Activated T-cell treated with anti-CD3 and anti-CD28 coated beads, Interleukin-2, amount 50 U/mL, for 72 hours (primary cell): Measurements from ENCODE around the gene AGAP1. TPM values are rescaled to one million over a fixed set of nuclear protein-coding genes. Genes with fewer than 3 reads are reported as not detected.

Experiments used
- ATAC-seq, 2 donors: fragments of 150-1000 bp; cut with Tn5 transposase; replicated peaks in 1 of 2; 2 replicates each; pipeline ENCODE4 v1.10.0; 2021; ENCODE audit warnings: moderate library complexity in 2 of 2, mild to moderate bottlenecking in 1 of 2
- DNase-seq, 2 donors: peaks; one replicate each; pipeline ENCODE4 v3.0.0; 2021 to 2022; ENCODE audit warnings: mixed read lengths in 1 of 2
- H3K27ac Mint-ChIP-seq: one replicate; pipeline ENCODE4 v1.8.0; 2022; ENCODE audit warnings: mild to moderate bottlenecking, moderate library complexity, mixed read lengths
- H3K27me3 Mint-ChIP-seq: one replicate; pipeline ENCODE4 v1.8.0; 2022; ENCODE audit warnings: low read depth, mixed read lengths
- H3K36me3 Mint-ChIP-seq, 2 donors: one replicate each; pipeline ENCODE4 v1.8.0; 2022; ENCODE audit warnings: mixed read lengths in 2 of 2, mild to moderate bottlenecking in 1 of 2; ENCODE audit not compliant: insufficient read depth in 2 of 2
- H3K4me1 Mint-ChIP-seq: one replicate; pipeline ENCODE4 v1.8.0; 2022; ENCODE audit warnings: low read depth, mixed read lengths
- H3K4me3 Mint-ChIP-seq, 2 donors: one replicate each; pipeline ENCODE4 v1.8.0; 2022; ENCODE audit warnings: mild to moderate bottlenecking in 2 of 2, mixed read lengths in 2 of 2, moderate library complexity in 2 of 2
- H3K9me3 Mint-ChIP-seq, 2 donors: one replicate each; pipeline ENCODE4 v1.8.0; 2022; ENCODE audit warnings: mixed read lengths in 2 of 2
- total RNA-seq, 2 donors: library from RNA; stranded (reverse); gene quantifications; one replicate each; pipeline ENCODE4 v1.2.3, GENCODE V29; 2022

The AGAP1 gene
- total RNA-seq, 2 donors from 2014 or later: 0.74 to 2.9 TPM

DNA sequence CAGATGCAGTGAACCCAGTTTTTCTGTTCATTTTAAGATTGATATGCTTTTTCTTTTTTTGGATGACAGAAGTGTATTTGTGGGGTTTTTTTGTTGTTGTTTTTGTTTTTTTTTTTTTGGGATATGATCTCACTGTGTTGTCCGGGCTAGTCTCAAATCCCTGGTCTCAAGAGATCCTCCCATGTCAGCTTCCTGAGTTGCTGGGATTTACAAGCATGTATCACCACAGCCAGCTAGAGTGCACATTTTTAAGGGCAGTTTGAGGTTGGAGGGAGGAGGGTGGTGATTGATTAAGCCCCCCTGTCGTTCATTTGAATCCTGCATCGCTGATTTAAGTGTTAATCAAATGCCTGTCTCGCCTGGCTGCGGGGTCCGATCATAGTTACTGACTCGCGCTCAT lies 485.2 kb downstream of the AGAP1 start:
- no peaks in the 10 kb centered on the region for H3K4me1 Mint-ChIP-seq
- no peak overlapping the region for H3K27ac Mint-ChIP-seq

GRCh38 chr2:235979753-235980435 lies 486.1 kb downstream of the AGAP1 start:
- H3K36me3 Mint-ChIP-seq: no peaks in the 10 kb centered on the region
- H3K4me3 Mint-ChIP-seq: no peak overlapping the region
- ATAC-seq: no peak

More for the DNA sequence above, 485.2 kb downstream of the AGAP1 start:
- DNase-seq: no peak
- H3K36me3 Mint-ChIP-seq: no peaks in the 10 kb centered on the region
- ATAC-seq: no peak
- H3K27me3 Mint-ChIP-seq: peaks cover 14% of the 10 kb centered on the region
- no peaks in the 10 kb centered on the region for H3K9me3 Mint-ChIP-seq
- H3K4me3 Mint-ChIP-seq: no peak overlapping the region

DNA sequence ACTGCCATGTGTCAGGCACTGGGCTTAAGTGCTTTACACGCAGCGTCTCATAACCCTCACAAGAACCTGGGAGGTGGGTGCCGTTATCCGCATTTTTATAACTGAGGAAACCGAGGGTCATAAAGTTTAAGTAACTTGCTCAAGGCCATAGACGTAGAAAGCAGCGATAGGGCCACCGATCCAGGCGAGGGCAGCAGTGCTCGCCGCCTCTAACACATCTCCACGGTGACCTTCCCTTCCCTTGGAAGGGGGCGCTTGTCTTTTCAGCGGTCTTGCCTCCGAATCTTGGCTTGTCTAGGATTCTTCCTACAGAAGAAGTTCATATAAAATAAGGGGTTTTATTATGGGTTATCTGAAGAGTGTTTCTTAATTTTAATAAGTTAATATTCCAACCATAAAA lies 487.8 kb downstream of the AGAP1 start:
- Mint-ChIP-seq H3K4me1 (no peaks in the 10 kb centered on the region), H3K27me3 (peaks cover 19% of the 10 kb centered on the region), H3K4me3 (no peak overlapping the region), H3K9me3 (peaks cover 0 to 2% of the 10 kb centered on the region in 2 donors), H3K27ac (no peak overlapping the region), H3K36me3 (no peaks in the 10 kb centered on the region)
- ATAC-seq: no peak
- DNase-seq: no peak

More at GRCh38 chr2:235979753-235980435, 486.1 kb downstream of the AGAP1 start:
- Mint-ChIP-seq H3K27ac (no peak overlapping the region), H3K4me1 (no peaks in the 10 kb centered on the region), H3K27me3 (peaks cover 19% of the 10 kb centered on the region), H3K9me3 (peaks cover 0 to 2% of the 10 kb centered on the region in 2 donors)
- DNase-seq: no peak

DNA sequence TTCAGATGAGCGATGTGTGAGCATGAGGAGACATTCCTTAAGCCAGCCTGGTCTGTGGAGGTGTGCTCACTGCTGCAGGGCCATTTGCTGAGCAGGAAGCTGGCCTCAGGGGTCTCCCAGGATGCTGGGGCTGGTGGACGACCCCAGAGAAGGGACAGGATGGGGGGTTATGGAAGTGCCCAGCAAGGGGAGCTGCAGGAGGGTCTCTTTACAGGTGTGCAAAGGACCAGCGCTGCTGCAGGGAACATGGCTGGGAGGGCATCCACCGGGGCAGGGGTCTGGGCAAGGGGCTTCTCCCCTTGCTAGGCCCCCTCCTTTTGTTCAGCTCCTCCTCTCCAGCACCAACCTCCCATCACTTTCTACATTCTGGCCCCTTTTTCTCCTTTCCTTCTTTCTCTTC lies 489.2 kb downstream of the AGAP1 start:
- ATAC-seq (no peak), DNase-seq (no peak)
- Mint-ChIP-seq H3K9me3 (peaks cover 0 to 6% of the 10 kb centered on the region in 2 donors), H3K27ac (no peak overlapping the region), H3K4me1 (no peaks in the 10 kb centered on the region), H3K36me3 (peaks cover 0 to 2% of the 10 kb centered on the region in 2 donors), H3K4me3 (no peak overlapping the region), H3K27me3 (peaks cover 19% of the 10 kb centered on the region)

GRCh38 chr2:235984552-235984951 lies 490.7 kb downstream of the AGAP1 start:
- H3K36me3 Mint-ChIP-seq: peaks cover 0 to 2% of the 10 kb centered on the region in 2 donors
- H3K4me3 Mint-ChIP-seq: no peak overlapping the region
- no peak for DNase-seq
- no peak overlapping the region for H3K27ac Mint-ChIP-seq
- ATAC-seq: no peak
- no peaks in the 10 kb centered on the region for H3K4me1 Mint-ChIP-seq
- H3K27me3 Mint-ChIP-seq: peaks cover 22% of the 10 kb centered on the region
- peaks cover 0 to 6% of the 10 kb centered on the region in 2 donors for H3K9me3 Mint-ChIP-seq

GRCh38 chr2:235986361-235986760 lies 492.5 kb downstream of the AGAP1 start:
- peaks cover 1 to 6% of the 10 kb centered on the region in 2 donors for H3K9me3 Mint-ChIP-seq
- DNase-seq (no peak), ATAC-seq (no peak)
- no peak overlapping the region for H3K4me3 Mint-ChIP-seq
- no peaks in the 10 kb centered on the region for H3K4me1 Mint-ChIP-seq
- peaks cover 0 to 2% of the 10 kb centered on the region in 2 donors for H3K36me3 Mint-ChIP-seq
- peaks cover 14% of the 10 kb centered on the region for H3K27me3 Mint-ChIP-seq
- H3K27ac Mint-ChIP-seq: no peak overlapping the region

DNA sequence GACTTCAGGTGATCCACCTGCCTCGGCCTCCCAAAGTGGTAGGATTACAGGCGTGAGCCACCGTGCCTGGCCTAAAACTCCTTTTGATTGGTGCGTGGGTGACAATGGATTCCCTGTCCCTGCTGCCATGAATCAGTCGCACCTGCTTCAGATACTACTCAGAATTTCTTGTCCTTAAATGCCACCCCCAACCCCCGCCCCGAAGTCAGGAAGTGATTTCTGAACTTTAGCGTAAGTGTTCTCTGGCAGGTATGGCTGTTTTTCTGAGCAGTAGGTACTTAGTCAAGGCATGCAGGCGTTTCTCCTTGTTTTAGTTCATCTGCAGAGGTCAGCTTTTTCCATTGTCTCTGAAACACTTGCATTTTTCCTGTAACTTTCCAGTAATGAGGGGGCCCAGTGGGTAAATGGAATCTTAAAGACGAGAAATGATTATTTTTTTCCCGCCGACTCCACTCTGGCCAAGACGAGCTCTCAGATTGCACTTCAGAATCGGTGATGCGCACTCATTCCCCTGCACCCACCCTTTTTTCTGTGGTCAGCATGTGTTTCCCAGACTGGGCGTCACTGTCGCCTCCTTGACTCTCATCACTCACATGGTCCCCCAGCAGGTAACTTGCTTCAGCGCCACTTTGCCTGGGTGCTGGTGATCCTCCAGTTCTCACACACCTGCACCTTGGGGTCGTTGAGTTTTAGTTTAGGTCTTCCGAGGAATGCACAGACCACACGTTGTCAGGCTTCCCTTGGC lies 494.6 kb downstream of the AGAP1 start:
- peaks cover 1 to 6% of the 10 kb centered on the region in 2 donors for H3K9me3 Mint-ChIP-seq
- no peak overlapping the region for H3K27ac Mint-ChIP-seq
- H3K4me1 Mint-ChIP-seq: no peaks in the 10 kb centered on the region
- DNase-seq: no peak
- ATAC-seq: no peak
- peaks cover 14% of the 10 kb centered on the region for H3K27me3 Mint-ChIP-seq
- H3K36me3 Mint-ChIP-seq: peaks cover 0 to 2% of the 10 kb centered on the region in 2 donors
- no peak overlapping the region for H3K4me3 Mint-ChIP-seq

GRCh38 chr2:235989591-235989990 lies 495.7 kb downstream of the AGAP1 start:
- Mint-ChIP-seq H3K27me3 (peaks cover 12% of the 10 kb centered on the region), H3K9me3 (peaks cover 1 to 4% of the 10 kb centered on the region in 2 donors), H3K27ac (no peak overlapping the region), H3K4me3 (no peak overlapping the region), H3K36me3 (peaks cover 0 to 2% of the 10 kb centered on the region in 2 donors), H3K4me1 (no peaks in the 10 kb centered on the region)
- DNase-seq (no peak), ATAC-seq (no peak)

DNA sequence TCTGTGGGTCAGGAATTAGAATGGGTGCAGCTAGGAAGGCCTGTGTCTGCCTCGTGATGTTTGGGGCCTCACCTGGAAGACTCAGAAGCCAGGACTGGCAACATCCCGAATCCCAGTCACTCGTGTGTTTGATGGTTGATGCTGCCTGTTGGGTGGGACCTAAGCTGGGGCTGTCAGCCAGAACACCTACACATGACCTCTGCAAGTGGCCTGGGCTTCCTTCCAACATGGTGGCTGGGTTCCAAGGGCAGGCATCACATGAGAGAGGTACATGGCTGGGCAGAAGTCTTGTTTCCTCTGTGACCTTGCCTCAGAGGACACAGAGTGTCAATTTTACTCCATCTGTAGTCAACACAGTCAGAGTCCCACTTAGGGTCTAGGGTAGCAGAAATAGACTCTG lies 496.5 kb downstream of the AGAP1 start:
- ATAC-seq: no peak
- Mint-ChIP-seq H3K36me3 (peaks cover 0 to 2% of the 10 kb centered on the region in 2 donors), H3K27ac (no peak overlapping the region), H3K9me3 (peaks cover 1 to 4% of the 10 kb centered on the region in 2 donors), H3K4me3 (no peak overlapping the region), H3K27me3 (peaks cover 10% of the 10 kb centered on the region), H3K4me1 (no peaks in the 10 kb centered on the region)
- no peak for DNase-seq

DNA sequence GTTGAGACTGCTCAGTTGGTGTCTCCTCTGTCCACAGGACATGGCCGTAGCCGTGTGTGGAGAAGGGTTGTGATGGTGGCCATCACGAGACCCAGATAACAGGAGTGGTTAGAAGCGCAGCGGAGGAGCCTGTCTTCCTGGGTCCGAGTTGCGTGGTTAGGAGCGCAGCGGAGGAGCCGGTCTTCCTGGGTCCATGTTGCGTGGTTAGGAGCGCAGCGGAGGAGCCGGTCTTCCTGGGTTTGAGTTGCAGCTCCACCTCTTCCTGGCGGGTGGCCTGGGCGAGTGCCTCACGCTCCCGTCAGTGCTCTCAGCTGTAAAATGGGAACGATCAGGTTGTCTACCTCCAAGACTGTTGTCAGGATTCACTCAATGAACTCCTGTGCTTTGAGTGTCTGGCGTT lies 498.2 kb downstream of the AGAP1 start:
- H3K9me3 Mint-ChIP-seq: peaks cover 1 to 4% of the 10 kb centered on the region in 2 donors
- no peak for DNase-seq
- H3K4me3 Mint-ChIP-seq: no peak overlapping the region
- no peak overlapping the region for H3K27ac Mint-ChIP-seq
- H3K27me3 Mint-ChIP-seq: peaks cover 10% of the 10 kb centered on the region
- H3K36me3 Mint-ChIP-seq: peaks cover 0 to 2% of the 10 kb centered on the region in 2 donors
- ATAC-seq: no peak
- no peaks in the 10 kb centered on the region for H3K4me1 Mint-ChIP-seq

- no peak overlapping the region for H3K27ac Mint-ChIP-seq
- no peak overlapping the region for H3K4me3 Mint-ChIP-seq
- H3K9me3 Mint-ChIP-seq: peaks cover 0 to 2% of the 10 kb centered on the region in 2 donors
- H3K36me3 Mint-ChIP-seq: no peaks in the 10 kb centered on the region
- H3K27me3 Mint-ChIP-seq: peaks cover 3% of the 10 kb centered on the region
- H3K4me1 Mint-ChIP-seq: no peaks in the 10 kb centered on the region
- no peak for ATAC-seq
- DNase-seq: no peak
Measured at GRCh38 chr2:235996419-235996818, 502.6 kb downstream of the AGAP1 start.

DNA sequence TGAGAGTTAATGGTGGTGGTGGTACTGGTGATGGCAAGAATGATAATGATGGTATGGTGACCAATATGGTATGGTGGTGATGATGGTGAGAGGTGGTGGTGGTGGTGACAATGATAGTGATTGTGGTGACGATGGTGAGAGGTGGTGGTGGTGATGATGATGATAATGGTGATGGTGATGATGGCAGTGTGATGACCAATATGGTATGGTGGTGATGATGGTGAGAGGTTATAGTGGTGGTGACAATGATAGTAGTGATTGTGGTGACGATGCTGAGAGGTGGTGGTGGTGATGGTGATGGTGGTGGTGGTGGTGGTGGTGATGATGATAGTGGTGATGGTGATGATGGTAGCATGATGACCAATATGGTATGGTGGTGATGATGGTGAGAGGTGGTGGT lies 505.2 kb downstream of the AGAP1 start:
- no peak for ATAC-seq

DNA sequence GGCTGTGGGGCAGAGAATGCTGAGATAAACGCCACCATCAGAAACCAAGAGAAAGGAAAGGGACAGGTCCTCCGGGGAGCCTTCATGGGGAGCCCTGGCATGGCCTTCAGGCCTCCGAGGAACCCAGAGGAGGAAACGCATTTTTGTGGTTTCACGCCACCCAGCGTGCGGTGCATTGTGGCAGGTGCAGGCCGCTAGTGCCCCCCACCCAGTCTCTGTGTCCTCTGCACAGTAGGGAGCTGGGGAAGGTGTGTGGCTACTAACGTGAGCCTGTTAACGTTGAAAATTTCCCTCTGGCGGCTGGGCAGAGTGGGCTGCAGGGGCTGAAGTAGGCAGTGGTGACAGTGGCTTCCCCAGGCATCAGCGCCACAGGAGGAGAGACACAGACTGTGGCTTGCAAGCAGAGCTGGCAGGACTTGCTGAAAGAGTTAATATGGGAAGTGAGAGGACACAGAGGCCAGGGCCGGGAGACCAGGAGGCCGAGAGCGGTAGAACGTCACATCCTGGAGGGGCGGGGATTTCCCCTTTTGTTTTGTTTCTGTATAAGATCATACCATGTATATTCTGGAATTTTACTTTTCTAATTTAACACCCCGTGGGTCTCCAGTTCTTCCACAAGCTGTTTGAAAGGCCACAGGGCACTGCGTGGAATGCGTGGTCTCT lies 507.5 kb downstream of the AGAP1 start:
- Mint-ChIP-seq H3K4me1 (no peaks in the 10 kb centered on the region), H3K27ac (no peak overlapping the region), H3K27me3 (peaks cover 9% of the 10 kb centered on the region), H3K36me3 (no peaks in the 10 kb centered on the region), H3K4me3 (no peak overlapping the region), H3K9me3 (peaks cover 0 to 2% of the 10 kb centered on the region in 2 donors)
- DNase-seq (no peak), ATAC-seq (no peak)

More for the DNA sequence above, 505.2 kb downstream of the AGAP1 start:
- Mint-ChIP-seq H3K27ac (no peak overlapping the region), H3K27me3 (peaks cover 5% of the 10 kb centered on the region), H3K4me1 (no peaks in the 10 kb centered on the region), H3K4me3 (no peak overlapping the region), H3K36me3 (no peaks in the 10 kb centered on the region), H3K9me3 (peaks cover 0 to 2% of the 10 kb centered on the region in 2 donors)
- DNase-seq: no peak
